Endothelial cell (in vitro differentiated cells): ENCODE data around the gene OR10A6. TPM values are rescaled to one million over a fixed set of nuclear protein-coding genes. Genes with fewer than 3 reads are reported as not detected.

ENCODE experiments used
- DNase-seq: peaks from one replicate; pipeline ENCODE4 v3.0.0; 2021; ENCODE audit warnings: low spot score
- H3K27ac Mint-ChIP-seq: one replicate; pipeline ENCODE4 v1.8.0; 2021; ENCODE audit warnings: mixed read lengths, inconsistent platforms; ENCODE audit not compliant: unreplicated experiment
- H3K27me3 Mint-ChIP-seq: one replicate; pipeline ENCODE4 v1.8.0; 2021; ENCODE audit warnings: mild to moderate bottlenecking, moderate library complexity, mixed read lengths, inconsistent platforms; ENCODE audit not compliant: unreplicated experiment
- H3K36me3 Mint-ChIP-seq: one replicate; pipeline ENCODE4 v1.8.0; 2021; ENCODE audit warnings: mild to moderate bottlenecking, low read depth, mixed read lengths, inconsistent platforms; ENCODE audit not compliant: unreplicated experiment
- H3K4me1 Mint-ChIP-seq: one replicate; pipeline ENCODE4 v1.8.0; 2021; ENCODE audit warnings: mild to moderate bottlenecking, mixed read lengths, inconsistent platforms; ENCODE audit not compliant: unreplicated experiment
- H3K4me3 Mint-ChIP-seq: one replicate; pipeline ENCODE4 v1.8.0; 2021; ENCODE audit warnings: mild to moderate bottlenecking, mixed read lengths, inconsistent platforms; ENCODE audit not compliant: unreplicated experiment
- H3K9me3 Mint-ChIP-seq: one replicate; pipeline ENCODE4 v1.8.0; 2021; ENCODE audit warnings: mixed read lengths, inconsistent platforms; ENCODE audit not compliant: unreplicated experiment
- CTCF ChIP-seq: fragments of 200-600 bp; sonication (generic); IDR thresholded peaks from one replicate; pipeline ENCODE4 v1.5.0; 2021; ENCODE audit warnings: antibody characterized with exemption; ENCODE audit not compliant: unreplicated experiment
- total RNA-seq: library from RNA; stranded (reverse); fragmentation: NEBNext Ultra II Directional; extraction: Animal tissue kit (Norgen Biotek cat#: 25700); gene quantifications from one replicate; pipeline ENCODE4 v1.2.1, GENCODE V29; 2021; ENCODE audit not compliant: unreplicated experiment

OR10A6 gene
- total RNA-seq, 1 donor from 2014 or later: not detected

DNA sequence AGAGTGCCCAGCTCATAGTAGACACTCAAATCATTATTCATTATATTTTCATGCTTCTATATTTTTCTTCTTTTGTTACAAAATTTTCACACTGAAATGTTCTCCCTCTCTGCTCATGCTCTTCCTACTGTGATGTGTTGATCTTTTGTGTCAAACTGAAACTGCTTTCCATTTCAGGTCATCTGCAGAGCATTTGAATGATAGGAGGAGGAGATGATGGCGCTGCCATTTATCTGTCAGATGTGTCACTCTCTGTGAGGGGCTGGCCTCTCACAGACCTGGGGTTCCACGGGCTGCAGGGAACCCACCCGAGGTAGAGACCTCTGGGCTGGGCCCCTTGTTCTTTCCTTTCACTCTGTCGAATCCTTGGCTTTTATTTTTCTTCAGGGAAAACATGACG is 41.1 kb downstream of the OR10A6 start:
- Mint-ChIP-seq H3K4me3 (no peak overlapping the region), H3K4me1 (peaks cover 24% of the 10 kb centered on the region), H3K27ac (peak overlapping the region; percentile 93), H3K9me3 (no peaks in the 10 kb centered on the region), H3K36me3 (no peaks in the 10 kb centered on the region), H3K27me3 (no peaks in the 10 kb centered on the region)
- no peak for DNase-seq
- no peak for TF ChIP-seq CTCF

GRCh38 chr11:7882860-7883259 is 48.2 kb downstream of the OR10A6 start:
- no peaks in the 10 kb centered on the region for H3K27me3 Mint-ChIP-seq

More at GRCh38 chr11:7882860-7883259, 48.2 kb downstream of the OR10A6 start:
- no peak for TF ChIP-seq CTCF
- DNase-seq: no peak
- Mint-ChIP-seq H3K9me3 (no peaks in the 10 kb centered on the region), H3K4me3 (no peak overlapping the region), H3K4me1 (peaks cover 3% of the 10 kb centered on the region), H3K36me3 (no peaks in the 10 kb centered on the region), H3K27ac (no peak overlapping the region)

Other genes with a start within 250 kb of the OR10A6 start
- 0.85 TPM for gene OVCH2, start 224.8 kb downstream of the OR10A6 start, total RNA-seq
- 0.26 TPM for gene OR5P2, start 134.3 kb downstream of the OR10A6 start, total RNA-seq
- not detected for gene OR5P3, start 100.4 kb downstream of the OR10A6 start, total RNA-seq
- not detected for gene OR10A3, start 10.4 kb upstream of the OR10A6 start, total RNA-seq
- gene NLRP10, start 34.2 kb upstream of the OR10A6 start, total RNA-seq: not detected
- 515 TPM for gene EIF3F, start 56.1 kb upstream of the OR10A6 start, total RNA-seq
- gene TUB, start 149.9 kb upstream of the OR10A6 start, total RNA-seq: 2.9 TPM
- 5.6 TPM for gene RIC3, start 237.8 kb upstream of the OR10A6 start, total RNA-seq